Gastrocnemius medialis (tissue), 4 donors: ENCODE measurements around the gene ADGRF5. TPM values are rescaled to one million over a fixed set of nuclear protein-coding genes. Genes with fewer than 3 reads are reported as not detected.
A peak's percentile ranks its signal among the peaks of the same experiment; 100 is the strongest.

Source experiments
- ATAC-seq, 2 donors: fragments of 150-250 bp; one replicate each; pipeline ENCODE4 v1.9.1; 2016
- DNase-seq, 2 donors: peaks; one replicate each; pipeline ENCODE4 v3.0.0-alpha.2; 2019
- H3K27ac ChIP-seq, 4 donors: fragments of 200-600 bp; sonication (generic); 1 replicate in 1 of 4; 2 replicates in 3 of 4; pipeline ENCODE4 v1.5.1; 2016 to 2018; ENCODE audit warnings: mild to moderate bottlenecking in 2 of 4, moderate library complexity in 1 of 4
- H3K27me3 ChIP-seq, 3 donors: fragments of 200-600 bp; sonication (generic) in 2 of 3; 1 replicate in 1 of 3; 2 replicates in 2 of 3; pipeline versions ENCODE4 v1.5.1 to v1.6.0; 2016 to 2019; ENCODE audit warnings: mild to moderate bottlenecking in 1 of 3, moderate library complexity in 1 of 3
- H3K36me3 ChIP-seq, 2 donors: fragments of 200-600 bp; sonication (generic) in 1 of 2; one replicate each; pipeline ENCODE4 v1.5.1; 2017 to 2018
- H3K4me1 ChIP-seq, 2 donors: fragments of 200-600 bp; sonication (generic) in 1 of 2; one replicate each; pipeline ENCODE4 v1.5.1; 2016 to 2017; ENCODE audit warnings: mild to moderate bottlenecking in 2 of 2
- H3K4me3 ChIP-seq, 4 donors: fragments of 200-600 bp; sonication (generic) in 3 of 4; 1 replicate in 1 of 4; 2 replicates in 3 of 4; pipeline ENCODE4 v1.5.1; 2016 to 2019; ENCODE audit warnings: mild to moderate bottlenecking in 2 of 4
- H3K9me3 ChIP-seq, 3 donors: fragments of 200-600 bp; sonication (generic) in 2 of 3; 1 replicate in 1 of 3; 2 replicates in 2 of 3; pipeline ENCODE4 v1.5.1; 2016 to 2019
- CTCF ChIP-seq, 5 experiments: fragments of 450-650 bp in 3 of 5; fragments of 200-600 bp in 2 of 5; sonication (generic) in 2 of 5; IDR thresholded peaks in 4 of 5; conservative IDR thresholded peaks in 1 of 5; 1 replicate in 4 of 5; 2 replicates in 1 of 5; pipeline ENCODE4 v1.5.1; 2016 to 2019; ENCODE audit warnings: antibody characterized with exemption in 5 of 5, mild to moderate bottlenecking in 3 of 5, moderate library complexity in 3 of 5
- POLR2A ChIP-seq, 2 donors: fragments of 450-650 bp; IDR thresholded peaks; one replicate each; pipeline ENCODE4 v1.6.1; 2017; ENCODE audit warnings: antibody characterized with exemption in 2 of 2, mild to moderate bottlenecking in 2 of 2, moderate library complexity in 2 of 2
- in situ Hi-C, 4 donors: fragments of 200-750 bp; cut with MboI; loops; one replicate each; pipeline versions ENCODE4 v1.15.0 to v1.8.0; 2017; ENCODE audit warnings: low sequenced_read_pairs in 4 of 4
- intact Hi-C: fragments of 100-400 bp; cut with DNase I; formaldehyde crosslinking; loops from one replicate; pipeline ENCODE4 v1.15.1; 2023; ENCODE audit warnings: low total_unique reads
- total RNA-seq, 4 donors: library from RNA; depleted of rRNA; stranded (reverse); fragments of >200 nt; gene quantifications; one replicate each; pipeline versions ENCODE4 v1.1.0 to v1.2.3, GENCODE V29; 2016

ADGRF5 gene
- total RNA-seq, 4 donors from 2014 or later = 27.6 to 49.2 (median 41.0) TPM

GRCh38 chr6:46900266-46900665 is 21.5 kb downstream of the ADGRF5 start:
- intact Hi-C loops (loop anchor here (10.0 kb wide), 1 partner anchor 85 kb away; no protein-coding TSS in a partner anchor), in situ Hi-C loops (no loop called here)
- Histone ChIP-seq H3K27ac (peak overlapping the region in 2 of 4 donors; percentile 17 to 60), H3K9me3 (no peaks in the 10 kb centered on the region), H3K36me3 (no peaks in the 10 kb centered on the region), H3K4me3 (no peak overlapping the region), H3K27me3 (no peaks in the 10 kb centered on the region), H3K4me1 (peaks cover 0 to 14% of the 10 kb centered on the region in 2 donors)
- ATAC-seq (peak in 1 of 2 donors; percentile 22), DNase-seq (no peak)
- TF ChIP-seq CTCF (IDR thresholded peaks at IDR 0.05 in 4 of 5, conservative IDR thresholded peaks at IDR 0.05 in 1 of 5) (no peak), POLR2A (IDR thresholded peaks at IDR 0.05) (no peak)

- intact Hi-C loops = loop anchor here (10.0 kb wide), 1 partner anchor 85 kb away; no protein-coding TSS in a partner anchor
- Histone ChIP-seq H3K4me1 (peaks cover 0 to 15% of the 10 kb centered on the region in 2 donors), H3K9me3 (no peaks in the 10 kb centered on the region), H3K27me3 (no peaks in the 10 kb centered on the region), H3K36me3 (no peaks in the 10 kb centered on the region), H3K4me3 (no peak overlapping the region), H3K27ac (peak overlapping the region in 2 of 4 donors; percentile 55 to 60)
- no peak for ATAC-seq
- no peak for DNase-seq
- no peak for TF ChIP-seq POLR2A (IDR thresholded peaks at IDR 0.05)
- TF ChIP-seq CTCF (IDR thresholded peaks at IDR 0.05 in 4 of 5, conservative IDR thresholded peaks at IDR 0.05 in 1 of 5) = no peak
- in situ Hi-C loops = no loop called here
Measured at GRCh38 chr6:46899659-46900058, 22.1 kb downstream of the ADGRF5 start.

GRCh38 chr6:46898006-46898405 is 23.7 kb downstream of the ADGRF5 start:
- no peak overlapping the region for H3K4me3 ChIP-seq
- in situ Hi-C loops (no loop called here), intact Hi-C loops (no loop called here)
- no peaks in the 10 kb centered on the region for H3K27me3 ChIP-seq
- TF ChIP-seq POLR2A (IDR thresholded peaks at IDR 0.05) (no peak), CTCF (IDR thresholded peaks at IDR 0.05 in 4 of 5, conservative IDR thresholded peaks at IDR 0.05 in 1 of 5) (no peak)
- DNase-seq = peak in 1 of 2 donors; percentile 16
- peak overlapping the region; percentile 21 to 33 (median 29) for H3K27ac ChIP-seq
- ATAC-seq = peak in 1 of 2 donors; percentile 30
- H3K36me3 ChIP-seq = no peaks in the 10 kb centered on the region
- H3K9me3 ChIP-seq = no peaks in the 10 kb centered on the region
- H3K4me1 ChIP-seq = peaks cover 0 to 19% of the 10 kb centered on the region in 2 donors

- Histone ChIP-seq H3K4me3 (no peak overlapping the region), H3K9me3 (no peaks in the 10 kb centered on the region), H3K27me3 (no peaks in the 10 kb centered on the region), H3K36me3 (no peaks in the 10 kb centered on the region), H3K4me1 (peaks cover 0 to 14% of the 10 kb centered on the region in 2 donors), H3K27ac (no peak overlapping the region)
- DNase-seq (no peak), ATAC-seq (no peak)
- intact Hi-C loops (no loop called here), in situ Hi-C loops (no loop called here)
- TF ChIP-seq POLR2A (IDR thresholded peaks at IDR 0.05) (no peak), CTCF (IDR thresholded peaks at IDR 0.05 in 4 of 5, conservative IDR thresholded peaks at IDR 0.05 in 1 of 5) (no peak)
Measured at GRCh38 chr6:46896871-46897270, 24.9 kb downstream of the ADGRF5 start.

- intact Hi-C loops = no loop called here
- no peak for ATAC-seq
- Histone ChIP-seq H3K27me3 (no peaks in the 10 kb centered on the region), H3K4me1 (peaks cover 0 to 14% of the 10 kb centered on the region in 2 donors), H3K36me3 (no peaks in the 10 kb centered on the region), H3K4me3 (no peak overlapping the region), H3K9me3 (no peaks in the 10 kb centered on the region), H3K27ac (peak overlapping the region in 2 of 4 donors; percentile 10 to 15)
- TF ChIP-seq CTCF (IDR thresholded peaks at IDR 0.05 in 4 of 5, conservative IDR thresholded peaks at IDR 0.05 in 1 of 5) (no peak), POLR2A (IDR thresholded peaks at IDR 0.05) (no peak)
- no peak for DNase-seq
- in situ Hi-C loops = no loop called here
Measured at GRCh38 chr6:46895930-46896329, 25.8 kb downstream of the ADGRF5 start.
